Stimulated activated naive CD8-positive, alpha-beta T cell treated with anti-CD3 and anti-CD28 coated beads, Interleukin-15, Interleukin-2, amounts not matched to agents 100 U/mL and 50 U/mL, for 24 hours (primary cell): ENCODE data around the gene TMPRSS12.
"Not testable (repeated sequence)": the region's sequence is repeated elsewhere in the genome, so short reads cannot be mapped to it uniquely, and the experiment has no call there.

Experiments
- ATAC-seq: fragments of 150-1000 bp; cut with Tn5 transposase; one replicate; pipeline ENCODE4 v1.10.0; 2021
- DNase-seq: peaks from one replicate; pipeline ENCODE4 v3.0.0; 2021

Gene TMPRSS12, protein sequence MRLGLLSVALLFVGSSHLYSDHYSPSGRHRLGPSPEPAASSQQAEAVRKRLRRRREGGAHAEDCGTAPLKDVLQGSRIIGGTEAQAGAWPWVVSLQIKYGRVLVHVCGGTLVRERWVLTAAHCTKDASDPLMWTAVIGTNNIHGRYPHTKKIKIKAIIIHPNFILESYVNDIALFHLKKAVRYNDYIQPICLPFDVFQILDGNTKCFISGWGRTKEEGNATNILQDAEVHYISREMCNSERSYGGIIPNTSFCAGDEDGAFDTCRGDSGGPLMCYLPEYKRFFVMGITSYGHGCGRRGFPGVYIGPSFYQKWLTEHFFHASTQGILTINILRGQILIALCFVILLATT

DNA sequence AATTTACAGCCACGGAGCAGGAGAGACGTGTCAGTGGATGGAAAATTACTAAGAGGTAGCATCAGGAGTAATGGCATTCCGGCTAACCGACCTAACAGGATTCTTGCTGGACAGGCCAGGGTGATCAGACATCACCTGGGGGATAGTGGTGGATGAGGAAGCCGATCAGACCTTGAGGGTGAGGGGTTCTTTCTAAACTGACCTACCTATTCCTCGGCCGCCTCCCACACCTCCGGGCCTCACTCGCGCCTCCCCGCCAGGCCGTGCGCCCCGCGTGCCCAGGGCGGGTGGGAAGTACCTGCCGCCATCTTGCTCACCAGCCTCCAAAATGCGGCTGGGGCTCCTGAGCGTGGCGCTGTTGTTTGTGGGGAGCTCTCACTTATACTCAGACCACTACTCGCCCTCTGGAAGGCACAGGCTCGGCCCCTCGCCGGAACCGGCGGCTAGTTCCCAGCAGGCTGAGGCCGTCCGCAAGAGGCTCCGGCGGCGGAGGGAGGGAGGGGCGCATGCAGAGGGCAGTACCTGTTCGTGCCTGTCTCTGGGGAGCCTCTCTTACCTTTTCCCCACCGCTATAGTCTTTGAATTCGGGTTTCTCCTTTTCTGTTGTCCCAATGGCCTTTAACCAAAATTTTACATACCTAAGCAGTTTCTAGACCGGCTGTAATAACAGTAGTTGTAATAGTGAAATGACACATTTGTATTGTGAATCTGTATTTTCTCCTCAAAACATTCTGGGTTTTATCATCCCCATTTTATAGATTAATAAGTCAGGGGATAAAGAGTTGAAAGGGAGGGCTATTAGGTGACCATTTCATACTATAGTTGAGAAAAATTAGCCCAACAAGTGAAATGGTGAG, at the start of gene TMPRSS12:
TSS of gene TMPRSS12 (plus strand) at position 290 of the 857 bp plus-strand sequence. CDS start at position 329, 39 bp downstream.
- ATAC-seq (no peak), DNase-seq (no peak)

DNA sequence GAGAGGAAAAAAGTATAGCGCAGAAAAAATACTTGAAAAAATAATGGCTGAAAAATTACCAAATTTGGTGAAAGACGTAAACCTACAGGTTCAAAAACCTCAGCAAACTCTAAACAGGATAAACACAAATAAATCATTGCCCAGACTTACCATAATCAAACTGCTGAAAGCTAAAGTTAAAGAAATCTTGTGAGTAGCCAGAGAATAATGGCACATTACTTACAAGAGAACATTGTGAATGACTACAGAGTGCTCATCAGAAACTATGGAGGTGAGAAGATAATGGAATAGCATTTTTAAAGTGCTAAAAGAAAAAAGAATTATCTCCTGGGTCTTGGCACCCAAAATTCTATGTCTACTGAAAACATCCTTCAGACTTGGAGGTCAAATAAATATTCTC, 42.8 kb upstream of the TMPRSS12 start:
- no peak for ATAC-seq
- no peak for DNase-seq

DNA sequence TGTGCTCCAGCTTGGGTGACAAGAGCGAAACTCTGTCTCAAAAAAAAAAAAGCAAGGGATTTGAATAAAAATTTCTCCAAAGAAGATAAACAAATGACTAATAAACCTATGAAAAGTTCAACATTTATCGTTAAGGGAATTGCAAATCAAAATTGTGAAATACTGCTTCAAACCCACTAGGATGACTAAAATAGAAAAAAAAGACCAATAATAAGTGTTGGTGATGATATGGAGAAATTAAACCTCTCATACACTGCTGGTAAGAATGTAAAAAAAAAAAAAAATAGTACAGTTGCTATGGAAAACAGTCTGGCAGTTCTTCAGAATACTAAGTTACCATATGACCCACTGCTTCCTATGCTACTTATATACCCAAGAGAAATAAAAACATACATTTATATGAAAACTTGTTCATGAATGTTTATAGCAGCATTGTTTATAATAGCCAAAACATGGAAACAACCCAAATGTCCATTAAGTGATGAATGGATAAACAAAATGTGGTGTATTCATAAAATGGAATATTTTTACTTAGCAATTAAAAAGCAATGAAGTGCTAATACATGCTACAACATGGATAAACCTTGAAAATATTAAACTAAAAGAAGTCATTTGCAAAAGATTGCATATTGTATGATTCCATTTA, 39.4 kb upstream of the TMPRSS12 start:
- DNase-seq (no peak), ATAC-seq (no peak)

DNA sequence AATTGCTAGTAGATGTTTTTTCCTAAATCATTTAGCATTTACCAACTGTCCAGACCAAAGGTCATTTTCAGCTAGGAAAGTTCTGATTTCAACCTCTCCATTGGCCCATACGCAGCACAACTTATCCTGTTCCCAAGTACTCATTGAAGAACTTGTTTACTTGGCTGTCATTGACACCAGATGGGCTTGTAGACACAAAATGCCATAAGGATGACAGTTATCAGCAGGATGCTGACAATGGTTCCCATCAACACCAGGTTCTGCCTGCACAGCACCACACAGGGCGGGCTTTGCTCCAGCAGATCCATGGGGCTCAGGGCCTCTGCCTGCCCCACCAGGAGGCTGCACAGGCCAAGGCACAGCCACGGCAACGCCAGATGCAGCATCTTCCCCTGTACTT, 36.5 kb upstream of the TMPRSS12 start:
- ATAC-seq (no peak), DNase-seq (no peak)

DNA sequence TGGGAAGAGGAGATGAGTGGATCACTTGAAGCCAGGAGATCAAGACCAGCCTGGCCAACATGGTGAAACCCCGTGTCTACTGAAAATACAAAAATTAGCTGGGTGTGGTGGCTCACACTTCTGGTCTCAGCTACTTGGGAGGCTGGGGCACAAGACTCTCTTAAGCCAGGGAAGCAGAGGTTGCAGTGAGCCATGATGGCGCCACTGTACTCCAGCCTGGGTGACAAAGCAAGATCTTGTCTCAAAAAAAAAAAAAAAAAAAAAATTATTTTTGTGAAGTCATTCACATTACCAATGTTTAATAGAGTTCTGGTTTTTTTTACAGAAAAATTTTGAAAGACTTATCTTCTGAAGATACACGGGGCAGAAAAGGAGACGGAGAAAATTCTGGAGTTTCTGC, 33.6 kb upstream of the TMPRSS12 start:
- not testable (repeated sequence) for ATAC-seq, DNase-seq

GRCh38 chr12:50814921-50815320, 27.8 kb upstream of the TMPRSS12 start:
- ATAC-seq, DNase-seq: not testable (repeated sequence)

DNA sequence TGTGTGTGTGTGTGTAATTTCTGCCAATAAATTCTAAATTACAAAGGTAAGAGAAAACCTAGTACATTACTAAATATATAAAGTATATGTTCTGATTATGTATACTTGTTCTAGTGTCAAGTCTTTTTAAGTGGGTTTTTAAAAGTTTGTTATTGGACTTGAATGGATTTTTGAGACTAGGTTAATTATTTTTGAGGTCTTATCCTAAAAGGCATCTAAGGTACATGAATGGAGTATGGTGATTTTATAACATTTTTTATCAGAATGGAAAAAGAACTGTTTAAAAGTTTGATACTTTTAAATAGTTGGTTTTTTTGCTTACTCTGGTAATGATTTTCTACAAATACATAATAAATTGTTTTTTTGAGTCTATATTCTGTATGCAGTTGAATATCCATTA, 22.5 kb upstream of the TMPRSS12 start:
- no peak for ATAC-seq

GRCh38 chr12:50822082-50822481, 20.6 kb upstream of the TMPRSS12 start:
- DNase-seq (no peak), ATAC-seq (no peak)

More for the DNA sequence above, 22.5 kb upstream of the TMPRSS12 start:
- DNase-seq, result no peak

- not testable (repeated sequence) for DNase-seq, ATAC-seq
Observed at GRCh38 chr12:50823724-50824123, 19.0 kb upstream of the TMPRSS12 start.

DNA sequence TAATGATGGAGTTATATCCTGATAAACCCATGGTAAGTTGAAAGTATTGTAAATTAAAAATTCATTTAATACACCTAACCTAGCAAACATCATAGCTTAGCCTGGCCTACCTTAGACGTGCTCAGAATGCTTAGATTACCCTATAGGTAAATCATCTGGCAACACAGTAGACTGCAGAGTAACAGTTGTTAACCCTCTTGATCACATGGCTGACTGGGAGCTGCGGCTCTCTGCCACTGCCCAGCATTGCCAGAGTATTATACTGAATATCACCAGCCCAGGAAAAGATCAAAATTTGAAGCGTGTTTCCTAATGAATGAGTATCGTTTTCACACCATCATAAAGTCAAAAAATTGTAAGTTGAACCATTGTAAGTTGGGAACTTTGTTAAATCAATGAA, 17.8 kb upstream of the TMPRSS12 start:
- DNase-seq, result no peak
- ATAC-seq, result no peak

- ATAC-seq (peak; percentile 68), DNase-seq (no peak)
Observed at GRCh38 chr12:50825372-50825838, 17.3 kb upstream of the TMPRSS12 start.

- ATAC-seq (no peak), DNase-seq (no peak)
Observed at GRCh38 chr12:50828121-50828520, 14.6 kb upstream of the TMPRSS12 start.

DNA sequence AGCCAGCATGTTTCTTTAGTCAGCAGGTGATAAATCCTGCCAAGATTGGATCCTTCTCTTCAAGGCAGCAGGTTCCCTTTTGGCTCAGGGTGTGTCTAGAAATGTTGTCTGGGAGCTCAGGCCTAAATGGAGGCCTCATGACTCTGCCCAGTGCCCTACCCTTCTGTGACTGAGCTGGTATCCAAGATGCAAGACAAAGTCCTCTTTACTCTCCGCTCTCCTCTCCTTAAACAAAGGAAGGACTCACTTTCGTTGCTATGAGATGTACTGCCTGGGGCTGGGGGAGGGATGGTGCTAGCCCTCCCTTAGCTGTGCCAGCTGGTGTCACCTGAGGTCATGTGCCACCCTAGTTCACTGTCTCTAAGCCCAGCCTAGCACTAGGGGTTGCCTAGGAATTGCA, 13.8 kb upstream of the TMPRSS12 start:
- no peak for ATAC-seq
- DNase-seq, result no peak

DNA sequence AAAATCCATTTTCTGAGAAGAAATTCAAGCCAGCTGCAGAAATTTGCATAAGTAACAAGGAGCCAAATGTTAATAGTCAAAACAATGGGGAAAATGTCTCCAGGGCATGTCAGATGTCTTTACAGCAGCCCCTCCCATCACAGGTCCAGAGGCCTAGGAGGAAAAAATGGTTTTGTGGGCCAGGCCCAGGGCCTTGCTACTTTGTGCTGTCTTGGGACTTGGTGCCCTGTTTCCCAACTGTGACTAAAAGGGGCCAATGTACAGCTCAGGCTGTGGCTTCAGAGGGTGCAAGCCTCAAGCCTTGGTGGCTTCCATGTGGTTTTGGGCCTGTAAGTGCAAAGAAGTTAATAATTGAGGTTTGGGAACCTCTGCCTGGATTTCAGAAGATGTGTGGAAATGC, 8.9 kb upstream of the TMPRSS12 start:
- ATAC-seq, DNase-seq: not testable (repeated sequence)

DNA sequence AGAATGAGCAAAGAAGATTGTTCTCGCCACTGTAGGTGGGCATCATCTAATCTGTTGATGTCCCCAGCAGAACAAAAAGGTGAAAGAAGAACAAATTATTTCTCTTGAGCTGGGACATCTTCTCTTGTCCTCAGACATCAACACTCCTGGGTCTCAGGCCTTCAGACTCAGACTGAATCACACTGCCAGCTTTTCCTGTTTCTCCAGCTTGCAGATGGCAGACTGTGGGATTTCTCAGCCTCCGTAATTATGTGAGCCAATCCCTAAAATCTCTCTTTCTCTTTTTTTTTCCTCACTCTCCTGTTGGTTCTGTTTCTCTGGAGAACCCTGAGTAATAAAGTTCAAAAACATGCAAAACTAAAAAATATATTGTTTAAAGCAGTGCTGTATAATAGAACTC, 3.7 kb upstream of the TMPRSS12 start:
- DNase-seq, result no peak
- ATAC-seq, result no peak

- DNase-seq, result no peak
- no peak for ATAC-seq
Observed at GRCh38 chr12:50840809-50841487, 1.8 kb upstream of the TMPRSS12 start.

DNA sequence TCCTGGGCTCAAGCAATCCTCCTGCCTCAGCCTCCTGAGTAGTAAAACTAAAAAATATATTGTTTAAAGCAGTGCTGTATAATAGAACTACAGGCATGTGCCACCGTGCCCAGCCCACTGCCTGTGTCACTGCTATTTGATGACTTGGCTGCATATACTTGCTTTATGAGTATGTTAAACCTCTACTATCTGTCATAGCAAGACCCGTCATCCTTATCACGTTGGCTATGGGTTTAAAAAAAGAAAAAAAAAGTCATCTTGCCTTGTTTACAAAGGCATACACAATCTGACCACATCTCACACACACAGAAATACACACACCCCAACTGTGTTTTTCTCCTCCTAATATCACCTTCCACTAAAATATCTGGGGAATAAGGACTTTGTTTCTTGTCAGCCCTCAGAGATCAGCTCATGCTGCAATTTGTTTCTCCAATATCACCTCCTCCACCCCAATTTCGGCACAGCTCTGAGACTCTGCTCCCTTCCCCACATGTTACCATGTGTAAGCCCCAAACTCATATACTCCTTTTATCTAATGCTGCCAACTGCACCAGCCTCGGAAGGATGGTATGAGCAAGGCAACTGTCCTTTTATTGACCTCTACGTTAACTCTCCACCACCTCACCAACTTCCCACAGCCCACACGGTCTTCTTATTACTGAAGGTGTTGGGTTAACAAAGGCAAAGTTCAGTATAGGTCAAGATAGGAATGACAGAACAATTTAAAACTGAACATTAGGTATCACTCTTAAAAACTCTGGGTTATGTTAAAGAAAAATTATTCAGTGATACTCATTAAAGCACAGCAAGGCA, 802 bp upstream of the TMPRSS12 start:
- ATAC-seq (no peak), DNase-seq (no peak)

GRCh38 chr12:50845021-50845647, 2.4 kb downstream of the TMPRSS12 start:
- ATAC-seq (no peak), DNase-seq (no peak)

DNA sequence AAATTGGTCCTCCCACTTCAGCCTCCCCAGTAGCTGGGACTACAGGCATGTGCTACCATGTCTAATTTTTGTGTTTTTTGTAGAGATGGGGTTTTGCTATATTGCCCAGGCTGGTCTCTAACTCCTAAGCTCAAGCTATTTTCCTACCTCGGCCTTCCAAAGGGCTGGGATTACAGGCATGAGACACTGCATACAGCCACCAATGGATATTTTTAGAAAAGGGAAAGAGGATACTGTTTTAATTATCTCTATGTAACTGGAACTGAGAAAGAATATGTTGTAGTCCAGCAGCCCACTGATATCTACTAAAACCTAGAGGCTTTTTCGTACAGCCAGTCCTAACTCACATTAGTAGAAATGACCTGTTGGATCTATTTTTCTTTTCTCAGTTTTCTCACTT, 6.2 kb downstream of the TMPRSS12 start:
- no peak for DNase-seq

DNA sequence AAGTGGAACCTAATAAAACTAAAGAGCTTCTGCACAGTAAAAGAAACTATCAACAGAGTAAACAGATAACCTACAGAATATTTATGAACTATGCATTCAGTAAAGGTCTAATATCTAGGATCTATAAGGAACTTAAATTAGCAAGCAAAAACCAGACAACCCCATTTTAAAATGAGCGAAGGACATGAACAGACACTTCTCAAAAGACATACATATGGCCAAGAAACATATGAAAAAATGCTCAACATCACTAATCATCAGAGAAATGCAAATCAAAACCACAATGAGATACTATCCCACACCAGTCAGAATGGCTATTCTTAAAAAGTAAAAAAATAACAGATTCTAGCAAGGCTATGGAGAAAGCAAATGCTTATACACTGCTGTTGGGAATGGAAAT, 12.5 kb downstream of the TMPRSS12 start:
- ATAC-seq, DNase-seq: not testable (repeated sequence)

More for the DNA sequence above, 6.2 kb downstream of the TMPRSS12 start:
- no peak for ATAC-seq

DNA sequence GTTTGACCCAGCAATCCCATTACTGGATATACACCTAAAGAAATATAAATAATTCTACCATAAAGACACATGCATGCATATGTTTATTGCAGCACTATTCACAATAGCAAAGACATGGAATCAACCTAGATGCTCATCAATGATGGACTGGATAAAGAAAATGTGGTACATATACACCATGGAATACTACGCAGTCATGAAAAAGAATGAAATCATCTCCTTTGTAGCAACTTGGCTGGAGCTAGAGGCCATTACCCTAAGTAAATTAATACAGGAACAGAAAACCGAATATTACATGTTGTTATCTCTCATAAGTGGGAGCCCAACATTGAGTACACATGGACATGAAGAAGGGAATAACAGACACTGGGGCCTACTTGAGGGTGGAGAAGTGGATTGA, 13.0 kb downstream of the TMPRSS12 start:
- ATAC-seq, DNase-seq: not testable (repeated sequence)
